IMR-90 (cell line): ENCODE data around the gene GPR39. TPM values are rescaled to one million over a fixed set of nuclear protein-coding genes. Genes with fewer than 3 reads are reported as not detected.

Source experiments
- ATAC-seq: fragments of 200-7000 bp; cut with Tn5 transposase; 2 replicates; pipeline ENCODE4 v1.9.1; 2020; ENCODE audit warnings: low read depth, mild to moderate bottlenecking, moderate library complexity
- BruUV-seq: library from RNA; stranded (reverse); fragments of 400-500 nt; replicated peaks from 2 replicates; lab custom pipeline; 2021; lab: Mats Ljungman, UMichigan
- CTCF ChIA-PET: fragments of 300-600 bp; formaldehyde crosslinking; extraction: SDS; loops from one replicate; lab custom pipeline; 2021; ENCODE audit warnings: antibody characterized with exemption; lab: Yijun Ruan, JAX
- POLR2A ChIA-PET: fragments of 300-600 bp; sonication (Branson Sonifier 250); formaldehyde crosslinking; loops from one replicate; lab custom pipeline; 2022; ENCODE audit warnings: antibody characterized with exemption; ENCODE audit not compliant: unreplicated experiment; lab: Charles Lee
- DNase-seq: peaks from one replicate; pipeline ENCODE4 v3.0.0; 2013
- H2AFZ ChIP-seq: replicated peaks from 2 replicates; pipeline ENCODE3; 2013; ENCODE audit warnings: low read length, mild to moderate bottlenecking; ENCODE audit not compliant: poor library complexity
- H2AK5ac ChIP-seq: 2 replicates; pipeline ENCODE4 v1.6.1; 2013; ENCODE audit warnings: low read depth, low read length, inconsistent platforms
- H2AK9ac ChIP-seq: replicated peaks from 2 replicates; pipeline ENCODE3; 2013; ENCODE audit warnings: mild to moderate bottlenecking, low read depth, low read length, moderate library complexity; ENCODE audit not compliant: poor library complexity
- H2BK120ac ChIP-seq: 2 replicates; pipeline ENCODE4 v1.6.1; 2013; ENCODE audit warnings: low read depth, low read length, inconsistent platforms
- H2BK15ac ChIP-seq: 3 replicates; pipeline ENCODE4 v1.6.1; 2013; ENCODE audit warnings: low read depth, low read length, inconsistent platforms
- H2BK20ac ChIP-seq: 2 replicates; pipeline ENCODE4 v1.6.1; 2013; ENCODE audit warnings: low read depth, mild to moderate bottlenecking, inconsistent platforms, low read length, moderate library complexity
- H2BK5ac ChIP-seq: 2 replicates; pipeline ENCODE4 v1.6.1; 2013; ENCODE audit warnings: mild to moderate bottlenecking, low read depth, low read length, inconsistent platforms; ENCODE audit not compliant: poor library complexity, severe bottlenecking
- H3K14ac ChIP-seq: replicated peaks from 2 replicates; pipeline ENCODE4 v1.6.1; 2013; ENCODE audit warnings: low read depth, low read length, inconsistent platforms
- H3K18ac ChIP-seq: 2 replicates; pipeline ENCODE4 v1.6.1; 2013; ENCODE audit warnings: low read depth, low read length, control low read depth
- H3K23ac ChIP-seq: 2 replicates; pipeline ENCODE4 v1.6.1; 2013; ENCODE audit warnings: low read depth, low read length, inconsistent platforms
- H3K27ac ChIP-seq: 2 replicates; pipeline ENCODE4 v1.5.1; 2013; ENCODE audit warnings: mild to moderate bottlenecking, control low read depth, low read length; ENCODE audit not compliant: insufficient read depth
- H3K27me3 ChIP-seq: 2 replicates; pipeline ENCODE4 v1.6.1; 2013; ENCODE audit warnings: low read length; ENCODE audit not compliant: control insufficient read depth, insufficient read depth
- H3K36me3 ChIP-seq: 2 replicates; pipeline ENCODE4 v1.6.1; 2013; ENCODE audit warnings: low read length, mixed read lengths; ENCODE audit not compliant: control insufficient read depth, insufficient read depth
- H3K4ac ChIP-seq: 2 replicates; pipeline ENCODE4 v1.6.1; 2013; ENCODE audit warnings: low read depth, low read length, inconsistent platforms
- H3K4me1 ChIP-seq: 2 replicates; pipeline ENCODE4 v1.6.1; 2013; ENCODE audit warnings: low read length, mixed read lengths; ENCODE audit not compliant: control insufficient read depth, insufficient read depth
- H3K4me2 ChIP-seq: 2 replicates; pipeline ENCODE4 v1.6.1; 2013; ENCODE audit warnings: low read depth, mild to moderate bottlenecking, control low read depth, low read length, moderate library complexity
- H3K4me3 ChIP-seq: 2 replicates; pipeline ENCODE4 v1.5.1; 2013; ENCODE audit warnings: low read depth, mild to moderate bottlenecking, control low read depth, low read length, moderate library complexity; ENCODE audit not compliant: insufficient read depth
- H3K56ac ChIP-seq: 2 replicates; pipeline ENCODE4 v1.6.1; 2013; ENCODE audit warnings: low read length, inconsistent platforms; ENCODE audit not compliant: insufficient read depth; ENCODE audit errors: extremely low read depth
- H3K79me1 ChIP-seq, 2 experiments: 2 replicates each; pipeline ENCODE4 v1.6.1; 2013; ENCODE audit warnings: low read length in 2 of 2, inconsistent platforms in 1 of 2, low read depth in 1 of 2
- H3K9ac ChIP-seq: 2 replicates; pipeline ENCODE4 v1.6.1; 2013; ENCODE audit warnings: low read depth, low read length, control low read depth
- H3K9me1 ChIP-seq: 2 replicates; pipeline ENCODE4 v1.6.1; 2013; ENCODE audit warnings: low read length, inconsistent platforms; ENCODE audit not compliant: insufficient read depth
- H3K9me3 ChIP-seq: 2 replicates; pipeline ENCODE4 v1.6.1; 2013; ENCODE audit warnings: low read length; ENCODE audit not compliant: control insufficient read depth, insufficient read depth
- H4K20me1 ChIP-seq: 2 replicates; pipeline ENCODE4 v1.6.1; 2013; ENCODE audit warnings: low read length, inconsistent platforms; ENCODE audit not compliant: insufficient read depth
- H4K5ac ChIP-seq: 2 replicates; pipeline ENCODE4 v1.6.1; 2013; ENCODE audit warnings: mild to moderate bottlenecking, low read depth, low read length, control low read depth
- H4K8ac ChIP-seq, 2 experiments: 2 replicates each; pipeline ENCODE4 v1.6.1; 2013; ENCODE audit warnings: low read depth in 2 of 2, low read length in 2 of 2, control low read depth in 1 of 2, inconsistent platforms in 1 of 2
- H4K91ac ChIP-seq: 2 replicates; pipeline ENCODE4 v1.6.1; 2013; ENCODE audit warnings: low read depth, low read length, inconsistent platforms; ENCODE audit not compliant: insufficient read depth
- BHLHE40 ChIP-seq: fragments of 150-350 bp; IDR thresholded peaks from 2 replicates; pipeline ENCODE4 v1.6.1; 2016; ENCODE audit warnings: mild to moderate bottlenecking, low read depth, low read length
- CEBPB ChIP-seq: IDR thresholded peaks from 2 replicates; pipeline ENCODE4 v1.6.1; 2012; ENCODE audit warnings: low read depth, low read length, improper control_type of control experiment
- CTCF ChIP-seq: conservative IDR thresholded peaks from 2 replicates; pipeline ENCODE4 v1.5.1; 2012; ENCODE audit warnings: mild to moderate bottlenecking, low read depth, low read length, improper control_type of control experiment
- FOS ChIP-seq: fragments of 150-350 bp; IDR thresholded peaks from 2 replicates; pipeline ENCODE4 v1.6.1; 2016; ENCODE audit warnings: low read depth, low read length
- MXI1 ChIP-seq: IDR thresholded peaks from 2 replicates; pipeline ENCODE4 v1.6.1; 2012; ENCODE audit warnings: low read depth, mild to moderate bottlenecking, low read length, moderate library complexity, borderline replicate concordance
- NFE2L2 ChIP-seq: fragments of 150-350 bp; IDR thresholded peaks from 2 replicates; pipeline ENCODE4 v1.6.1; 2016; ENCODE audit warnings: low read depth, mild to moderate bottlenecking, low read length
- SMC3 ChIP-seq: fragments of 150-350 bp; IDR thresholded peaks from 2 replicates; pipeline ENCODE4 v1.6.1; 2016; ENCODE audit warnings: low read depth, mild to moderate bottlenecking, antibody characterized with exemption, low read length, moderate library complexity
- WGBS, 2 experiments: methylation state at CpG; one replicate each; pipeline versions ENCODE4 v1.1.5 to v1.1.7; 2013; ENCODE audit warnings: missing lambda C conversion rate in 2 of 2; ENCODE audit not compliant: insufficient read length in 1 of 2; ENCODE audit errors: extremely low coverage in 2 of 2; 5-methylcytosine and 5-hydroxymethylcytosine counted together
- dilution Hi-C: fragments of 300-500 bp; cut with HindIII; formaldehyde crosslinking; loops from one replicate; pipeline ENCODE4 v1.14.3; 2018; ENCODE audit warnings: low sequenced_read_pairs; ENCODE audit not compliant: unreplicated experiment
- in situ Hi-C: fragments of 300-500 bp; cut with MboI; formaldehyde crosslinking; loops from 3 replicates; pipeline ENCODE4 v1.14.3; 2019; ENCODE audit warnings: low sequenced_read_pairs, inconsistent platforms, mixed read lengths
- intact Hi-C: fragments of 100-400 bp; cut with micrococcal nuclease; formaldehyde crosslinking; loops from 2 replicates; pipeline ENCODE4 v1.10.0; 2022
- polyA plus RNA-seq, 3 experiments: library from polyadenylated mRNA; depleted of rRNA; stranded (reverse); fragments of >200 nt; gene quantifications; 2 replicates each; pipeline ENCODE4 v1.2.3, GENCODE V29; 2012; ENCODE audit warnings: low replicate concordance in 1 of 3
- total RNA-seq: library from RNA; depleted of rRNA; stranded (reverse); fragments of >200 nt; gene quantifications from 2 replicates; pipeline ENCODE4 v1.2.3, GENCODE V29; 2012

GPR39 gene
- total and polyA plus RNA-seq, 2 of the 4 experiments (the other 2 are of a cell fraction), result 4.4 to 9.0 TPM

DNA sequence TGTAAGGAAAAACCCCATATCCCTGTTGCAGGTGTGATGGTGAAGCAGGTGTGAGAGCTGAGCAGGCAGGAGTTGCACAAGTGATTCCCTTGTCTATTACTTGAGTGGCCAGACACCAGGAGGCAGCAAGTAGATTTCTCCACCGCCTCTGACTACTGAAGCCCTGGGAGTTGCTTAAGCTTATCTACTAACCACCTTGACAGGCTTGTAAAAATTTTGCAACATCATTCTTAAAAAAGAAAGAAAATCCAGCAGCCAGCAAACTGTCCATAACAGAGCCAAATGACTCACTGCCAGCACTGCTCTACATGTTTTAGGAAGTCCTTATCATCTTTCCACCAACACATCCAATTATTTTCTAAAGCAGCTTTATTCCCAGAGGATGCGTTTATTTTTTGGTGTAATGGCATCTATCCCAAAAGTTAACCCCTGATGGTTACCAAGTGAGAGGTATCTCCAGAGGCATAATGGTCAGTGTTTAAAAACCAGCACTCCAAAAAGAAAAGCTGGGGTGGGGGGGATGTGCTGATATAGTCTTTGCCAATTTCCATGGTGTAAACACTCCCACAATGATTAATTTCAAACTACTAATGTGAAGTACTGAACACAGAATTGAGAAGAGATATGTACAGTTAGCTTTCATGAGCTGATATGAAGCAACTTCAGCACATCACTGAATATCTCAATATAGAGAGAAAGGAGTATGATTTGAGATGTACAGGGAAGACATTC is 16.3 kb upstream of the GPR39 start:
- Histone ChIP-seq H3K79me1 (no peaks in the 10 kb centered on the region), H2BK20ac (no peak overlapping the region), H2AFZ (no peak overlapping the region), H2AK9ac (no peak overlapping the region), H4K91ac (no peak overlapping the region), H3K9ac (no peak overlapping the region), H3K9me3 (no peaks in the 10 kb centered on the region; the same call in 1 of the 2 replicates), H2BK15ac (no peak overlapping the region), H3K4me1 (no peaks in the 10 kb centered on the region), H2BK120ac (no peak overlapping the region), H3K56ac (no peak overlapping the region), H3K18ac (no peak overlapping the region), H3K14ac (no peak overlapping the region), H3K23ac (no peak overlapping the region), H4K5ac (no peak overlapping the region), H3K27ac (no peak overlapping the region), H3K36me3 (no peaks in the 10 kb centered on the region), H3K4me2 (no peak overlapping the region), H2BK5ac (no peak overlapping the region), H2AK5ac (no peak overlapping the region), H4K8ac (no peak overlapping the region), H3K4ac (no peak overlapping the region), H3K27me3 (peaks cover 9% of the 10 kb centered on the region), H4K20me1 (no peaks in the 10 kb centered on the region), H3K4me3 (no peak overlapping the region), H3K9me1 (no peaks in the 10 kb centered on the region)
- no TSS peak for BruUV-seq
- DNase-seq, result peak; percentile 71
- POLR2A ChIA-PET, result no interaction called here
- ATAC-seq, result peak; percentile 59
- dilution Hi-C loops, result no loop called here
- in situ Hi-C loops, result no loop called here
- intact Hi-C loops, result no loop called here
- WGBS, 2 experiments, result no CpG with 5 or more reads among the region's 2 CpGs
- CTCF ChIA-PET, result interaction anchor here (0.5 to 1.3 kb wide), 3 partner anchors 48 to 375 kb away, joined by 3 to 6 read pairs (median 3); no protein-coding TSS in a partner anchor
- TF ChIP-seq MXI1, result no peak
- TF ChIP-seq CTCF, result 0 out of 2 replicates have a peak, but pooled peaks have one; percentile 18
- TF ChIP-seq SMC3, result peak; percentile 25; the same call in 1 of the 2 replicates
- peak; percentile 42; the same call in 1 of the 2 replicates for TF ChIP-seq NFE2L2
- TF ChIP-seq FOS, result 0 out of 2 replicates have a peak, but pooled peaks have one; percentile 16
- TF ChIP-seq BHLHE40, result no peak
- TF ChIP-seq CEBPB, result peak; percentile 71
